Measurements from ENCODE around the gene NABP2.

DNA sequence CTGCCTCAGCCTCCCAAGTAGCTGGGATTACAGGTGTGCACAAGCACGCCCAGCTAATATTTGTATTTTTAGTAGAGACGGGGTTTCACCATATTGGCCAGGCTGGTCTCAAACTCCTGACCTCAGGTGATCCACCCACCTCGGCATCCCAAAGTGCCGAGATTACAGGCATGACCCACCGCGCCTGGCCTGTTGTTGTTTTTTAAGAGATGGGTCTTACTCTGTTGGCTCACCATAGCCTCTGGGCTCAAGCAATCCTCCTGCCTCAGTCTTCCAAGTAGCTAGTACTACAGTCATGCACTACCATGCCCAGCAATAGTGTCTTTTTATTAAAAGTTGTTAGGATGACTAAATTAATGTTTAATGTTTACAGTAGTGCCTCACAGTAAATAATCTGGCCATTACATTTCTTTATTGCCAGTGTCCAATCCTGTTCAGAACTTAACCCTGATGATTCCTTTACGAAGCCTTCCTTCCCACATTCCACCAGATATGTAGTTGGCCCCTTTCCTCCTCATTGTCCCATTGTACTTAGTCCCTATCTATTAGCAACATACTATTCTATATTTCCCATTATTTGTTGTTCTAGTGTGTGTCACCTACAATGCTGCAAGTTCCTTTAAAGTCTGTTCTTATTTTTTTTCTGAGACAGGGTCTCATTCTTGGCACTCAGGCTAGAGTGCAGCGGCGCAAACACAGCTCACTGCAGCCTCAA, 26.1 kb upstream of the NABP2 start:
- TF ChIP-seq, protein P1, sequence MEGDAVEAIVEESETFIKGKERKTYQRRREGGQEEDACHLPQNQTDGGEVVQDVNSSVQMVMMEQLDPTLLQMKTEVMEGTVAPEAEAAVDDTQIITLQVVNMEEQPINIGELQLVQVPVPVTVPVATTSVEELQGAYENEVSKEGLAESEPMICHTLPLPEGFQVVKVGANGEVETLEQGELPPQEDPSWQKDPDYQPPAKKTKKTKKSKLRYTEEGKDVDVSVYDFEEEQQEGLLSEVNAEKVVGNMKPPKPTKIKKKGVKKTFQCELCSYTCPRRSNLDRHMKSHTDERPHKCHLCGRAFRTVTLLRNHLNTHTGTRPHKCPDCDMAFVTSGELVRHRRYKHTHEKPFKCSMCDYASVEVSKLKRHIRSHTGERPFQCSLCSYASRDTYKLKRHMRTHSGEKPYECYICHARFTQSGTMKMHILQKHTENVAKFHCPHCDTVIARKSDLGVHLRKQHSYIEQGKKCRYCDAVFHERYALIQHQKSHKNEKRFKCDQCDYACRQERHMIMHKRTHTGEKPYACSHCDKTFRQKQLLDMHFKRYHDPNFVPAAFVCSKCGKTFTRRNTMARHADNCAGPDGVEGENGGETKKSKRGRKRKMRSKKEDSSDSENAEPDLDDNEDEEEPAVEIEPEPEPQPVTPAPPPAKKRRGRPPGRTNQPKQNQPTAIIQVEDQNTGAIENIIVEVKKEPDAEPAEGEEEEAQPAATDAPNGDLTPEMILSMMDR (IDR thresholded peaks at IDR 0.05 in 2 of 3, conservative IDR thresholded peaks at IDR 0.05 in 1 of 3; ENCODE audit: control insufficient read depth in 2 of 3, extremely low read depth in 1 of 3, insufficient read depth in 1 of 3, low read depth in 3 of 3, low read length in 3 of 3): no peak
- no peak for TF ChIP-seq POLR2AphosphoS5 (IDR thresholded peaks at IDR 0.05; ENCODE audit: low read length)
- no peak for TF ChIP-seq HCFC1 (IDR thresholded peaks at IDR 0.05; ENCODE audit: low read length)
- TF ChIP-seq, protein P2, sequence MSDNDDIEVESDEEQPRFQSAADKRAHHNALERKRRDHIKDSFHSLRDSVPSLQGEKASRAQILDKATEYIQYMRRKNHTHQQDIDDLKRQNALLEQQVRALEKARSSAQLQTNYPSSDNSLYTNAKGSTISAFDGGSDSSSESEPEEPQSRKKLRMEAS (IDR thresholded peaks at IDR 0.05; ENCODE audit: low read depth, low read length): no peak
- TF ChIP-seq, protein P3, sequence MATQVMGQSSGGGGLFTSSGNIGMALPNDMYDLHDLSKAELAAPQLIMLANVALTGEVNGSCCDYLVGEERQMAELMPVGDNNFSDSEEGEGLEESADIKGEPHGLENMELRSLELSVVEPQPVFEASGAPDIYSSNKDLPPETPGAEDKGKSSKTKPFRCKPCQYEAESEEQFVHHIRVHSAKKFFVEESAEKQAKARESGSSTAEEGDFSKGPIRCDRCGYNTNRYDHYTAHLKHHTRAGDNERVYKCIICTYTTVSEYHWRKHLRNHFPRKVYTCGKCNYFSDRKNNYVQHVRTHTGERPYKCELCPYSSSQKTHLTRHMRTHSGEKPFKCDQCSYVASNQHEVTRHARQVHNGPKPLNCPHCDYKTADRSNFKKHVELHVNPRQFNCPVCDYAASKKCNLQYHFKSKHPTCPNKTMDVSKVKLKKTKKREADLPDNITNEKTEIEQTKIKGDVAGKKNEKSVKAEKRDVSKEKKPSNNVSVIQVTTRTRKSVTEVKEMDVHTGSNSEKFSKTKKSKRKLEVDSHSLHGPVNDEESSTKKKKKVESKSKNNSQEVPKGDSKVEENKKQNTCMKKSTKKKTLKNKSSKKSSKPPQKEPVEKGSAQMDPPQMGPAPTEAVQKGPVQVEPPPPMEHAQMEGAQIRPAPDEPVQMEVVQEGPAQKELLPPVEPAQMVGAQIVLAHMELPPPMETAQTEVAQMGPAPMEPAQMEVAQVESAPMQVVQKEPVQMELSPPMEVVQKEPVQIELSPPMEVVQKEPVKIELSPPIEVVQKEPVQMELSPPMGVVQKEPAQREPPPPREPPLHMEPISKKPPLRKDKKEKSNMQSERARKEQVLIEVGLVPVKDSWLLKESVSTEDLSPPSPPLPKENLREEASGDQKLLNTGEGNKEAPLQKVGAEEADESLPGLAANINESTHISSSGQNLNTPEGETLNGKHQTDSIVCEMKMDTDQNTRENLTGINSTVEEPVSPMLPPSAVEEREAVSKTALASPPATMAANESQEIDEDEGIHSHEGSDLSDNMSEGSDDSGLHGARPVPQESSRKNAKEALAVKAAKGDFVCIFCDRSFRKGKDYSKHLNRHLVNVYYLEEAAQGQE (IDR thresholded peaks at IDR 0.05; ENCODE audit: low read depth, low read length): no peak
- no peak for TF ChIP-seq EZH2 (IDR thresholded peaks at IDR 0.05; ENCODE audit: borderline replicate concordance, control insufficient read depth, low read depth, low read length)
- no peak for TF ChIP-seq RAD21 (IDR thresholded peaks at IDR 0.05; ENCODE audit: insufficient read depth, low read depth, low read length)

Measured in GM12878 (cell line).